K562 (cell line): ENCODE data around the gene AHNAK. TPM values are rescaled to one million over a fixed set of nuclear protein-coding genes. Genes with fewer than 3 reads are reported as not detected.

Experiments
- BCLAF1 ChIP-seq, 2 experiments: fragments of 450-650 bp in 1 of 2; IDR thresholded peaks; 2 replicates each; pipeline ENCODE4 v1.6.1; 2011 to 2017; ENCODE audit warnings: low read depth in 2 of 2, antibody characterized with exemption in 1 of 2, borderline replicate concordance in 1 of 2, low read length in 1 of 2, mild to moderate bottlenecking in 1 of 2, mixed read lengths in 1 of 2; ENCODE audit not compliant: control insufficient read depth in 1 of 2
- BDP1 ChIP-seq: IDR thresholded peaks from 3 replicates; pipeline ENCODE4 v1.6.1; 2011; ENCODE audit not compliant: insufficient read length, insufficient read depth
- BRF2 ChIP-seq: IDR thresholded peaks from 3 replicates; pipeline ENCODE4 v1.6.1; 2011; ENCODE audit warnings: borderline replicate concordance, mild to moderate bottlenecking; ENCODE audit not compliant: insufficient read length, insufficient read depth
- FOXK1 ChIP-seq: sonication (generic); formaldehyde crosslinking; IDR thresholded peaks from 2 replicates; pipeline ENCODE4 v1.8.0; 2022; ENCODE audit warnings: missing genetic modification reagents, mild to moderate bottlenecking, borderline replicate concordance
- FOXM1 ChIP-seq, 2 experiments: fragments of 450-650 bp in 1 of 2; sonication (generic) in 1 of 2; formaldehyde crosslinking in 1 of 2; IDR thresholded peaks; 2 replicates each; pipeline versions ENCODE4 v1.6.1 to v1.9.0; 2017 to 2022; ENCODE audit warnings: low read depth in 2 of 2, mild to moderate bottlenecking in 2 of 2, missing genetic modification reagents in 1 of 2, moderate library complexity in 1 of 2
- HIVEP1 ChIP-seq: fragments of 250-450 bp; sonication (Bioruptor Pico); IDR thresholded peaks from 2 replicates; pipeline ENCODE4 v1.4.0; 2020; ENCODE audit warnings: mild to moderate bottlenecking
- MCM5 ChIP-seq: fragments of 450-650 bp; IDR thresholded peaks from 2 replicates; pipeline ENCODE4 v1.6.1; 2016; ENCODE audit warnings: low read depth
- NONO ChIP-seq, 2 experiments: fragments of 200-400 bp in 1 of 2; fragments of 450-650 bp in 1 of 2; formaldehyde crosslinking in 1 of 2; IDR thresholded peaks; 2 replicates each; pipeline ENCODE4 v1.6.1; 2017; ENCODE audit warnings: low read depth in 2 of 2, mild to moderate bottlenecking in 2 of 2, moderate library complexity in 2 of 2, low read length in 1 of 2
- RBM39 ChIP-seq: fragments of 200-400 bp; formaldehyde crosslinking; optimal IDR thresholded peaks from 2 replicates; pipeline ENCODE3; 2018; ENCODE audit warnings: low read depth, low read length
- RFX1 ChIP-seq: fragments of 450-650 bp; IDR thresholded peaks from 2 replicates; pipeline ENCODE4 v1.6.1; 2016; ENCODE audit warnings: mild to moderate bottlenecking, moderate library complexity
- SP1 ChIP-seq: sonication (generic); formaldehyde crosslinking; IDR thresholded peaks from 2 replicates; pipeline ENCODE4 v1.8.1; 2022; ENCODE audit warnings: mild to moderate bottlenecking, missing genetic modification reagents
- SUPT5H ChIP-seq: fragments of 450-650 bp; IDR thresholded peaks from 2 replicates; pipeline ENCODE4 v1.6.1; 2016
- TCF3 ChIP-seq: sonication (generic); formaldehyde crosslinking; IDR thresholded peaks from 2 replicates; pipeline ENCODE4 v1.4.0; 2020; ENCODE audit warnings: mild to moderate bottlenecking, missing genetic modification reagents
- ZBTB34 ChIP-seq: fragments of 250-450 bp; sonication (Bioruptor Pico); IDR thresholded peaks from 2 replicates; pipeline ENCODE4 v1.8.0; 2021; ENCODE audit warnings: mild to moderate bottlenecking, moderate library complexity
- ZC3H8 ChIP-seq: fragments of 450-650 bp; IDR thresholded peaks from 2 replicates; pipeline ENCODE4 v1.6.1; 2017
- ZNF124 ChIP-seq: sonication (generic); formaldehyde crosslinking; IDR thresholded peaks from 2 replicates; pipeline ENCODE4 v1.8.1; 2022; ENCODE audit warnings: missing genetic modification reagents
- ZNF174 ChIP-seq: fragments of 250-450 bp; sonication (Bioruptor Pico); IDR thresholded peaks from 2 replicates; pipeline ENCODE4 v1.4.0; 2020; ENCODE audit warnings: mild to moderate bottlenecking
- ZNF507 ChIP-seq: conservative IDR thresholded peaks from 2 replicates; pipeline ENCODE4 v1.6.1; 2017; ENCODE audit warnings: missing genetic modification characterization, missing compliant biosample characterization
- ZNF639 ChIP-seq, 2 experiments: fragments of 200-800 bp in 1 of 2; sonication (Bioruptor generic) in 1 of 2; sonication (generic) in 1 of 2; formaldehyde crosslinking in 1 of 2; IDR thresholded peaks in 1 of 2; conservative IDR thresholded peaks in 1 of 2; 2 replicates each; pipeline versions ENCODE4 v1.5.0 to v1.6.1; 2016 to 2020; ENCODE audit warnings: missing compliant biosample characterization in 1 of 2, missing genetic modification characterization in 1 of 2, missing genetic modification reagents in 1 of 2
- ZNF76 ChIP-seq: fragments of 250-450 bp; sonication (Bioruptor Pico); IDR thresholded peaks from 2 replicates; pipeline ENCODE4 v1.4.0; 2020; ENCODE audit warnings: mild to moderate bottlenecking, moderate library complexity, borderline replicate concordance
- polyA plus RNA-seq, 8 experiments: library from polyadenylated mRNA; depleted of rRNA in 4 of 8; stranded (reverse) in 5 of 8; unstranded in 3 of 8; fragments of >200 nt; fragmentation: Nextera tagmentation in 2 of 8; fragmentation: Illumina TruSeq in 1 of 8; extraction: Ambion mirVana in 2 of 8; extraction: Trizol in 1 of 8; gene quantifications; 2 replicates each; pipeline versions ENCODE4 v1.2.1 to v1.2.3, GENCODE V29; 2011 to 2014; ENCODE audit warnings: inconsistent platforms in 1 of 8, missing spikeins in 1 of 8
- total RNA-seq, 7 experiments: library from RNA; depleted of rRNA in 6 of 7; stranded (reverse); fragments of >200 nt in 6 of 7; fragmentation: Illumina TruSeq in 2 of 7; extraction: Trizol in 2 of 7; gene quantifications; 2 replicates each; pipeline versions ENCODE4 v1.2.1 to v1.2.3, GENCODE V29; 2011 to 2021; ENCODE audit warnings: low replicate concordance in 1 of 7

The AHNAK gene
- total and polyA plus RNA-seq, 9 of the 15 experiments (the other 6 are each of a cell fraction or from before 2014, with no cell fraction given) = 1.5 to 89.7 (median 45.0) TPM

- TF ChIP-seq BCLAF1 (IDR thresholded peaks at IDR 0.05; ENCODE audit: borderline replicate concordance in 1 of 2, control insufficient read depth in 1 of 2, low read depth in 2 of 2, low read length in 1 of 2) (0 out of 4 replicates have a peak, but pooled peaks of 1 of the 2 experiments have one; percentile 39), ZNF507 (no peak), BDP1 (no peak), ZBTB34 (no peak), NONO (IDR thresholded peaks at IDR 0.05; ENCODE audit: low read depth in 2 of 2, low read length in 1 of 2) (0 out of 4 replicates have a peak, but pooled peaks of 1 of the 2 experiments have one; percentile 9), MCM5 (no peak), RBM39 (no peak), SP1 (CRISPR knock-in tag) (peak; percentile 74), ZNF174 (CRISPR knock-in tag) (no peak), ZNF639 (CRISPR knock-in tag; conservative IDR thresholded peaks at IDR 0.05 in 1 of 2, IDR thresholded peaks at IDR 0.05 in 1 of 2) (peak in 1 of 2 experiments; percentile 83; a peak in 2 of 4 replicates), ZNF76 (no peak), HIVEP1 (CRISPR knock-in tag) (no peak), SUPT5H (peak; percentile 61), ZNF124 (no peak), RFX1 (no peak), BRF2 (no peak), FOXM1 (IDR thresholded peaks at IDR 0.05; ENCODE audit: low read depth) (peak; percentile 51), FOXM1 (CRISPR knock-in tag; IDR thresholded peaks at IDR 0.05; ENCODE audit: low read depth) (peak; percentile 58; the same call in 1 of the 2 replicates), TCF3 (CRISPR knock-in tag) (peak; percentile 32; the same call in 1 of the 2 replicates), FOXK1 (CRISPR knock-in tag) (peak; percentile 89), ZC3H8 (peak; percentile 88; the same call in 1 of the 2 replicates)
Observed at GRCh38 chr11:62553080-62553838, 6.7 kb upstream of the AHNAK start (continued).
